ENCODE data around the gene PRCP.

The PRCP gene

GRCh38 chr11:82908311-82908710 is 8.1 kb upstream of the PRCP start:
- Histone ChIP-seq H2AFZ (ENCODE audit: insufficient read depth, low read length, poor library complexity) (no peak overlapping the region), H4K12ac (ENCODE audit: low read depth, low read length) (no peak overlapping the region), H3K79me2 (ENCODE audit: control insufficient read depth, insufficient read depth, low read length, poor library complexity) (no peaks in the 10 kb centered on the region), H3K27ac (ENCODE audit: low read depth, low read length) (no peak overlapping the region), H3K9me3 (ENCODE audit: insufficient read depth, low read depth, low read length) (no peaks in the 10 kb centered on the region), H3K9ac (ENCODE audit: low read length) (no peak overlapping the region), H3K4me1 (ENCODE audit: control insufficient read depth in 1 of 2, insufficient read depth in 2 of 2, low read length in 2 of 2) (no peaks in the 10 kb centered on the region), H3K18ac (ENCODE audit: low read length) (no peak overlapping the region), H3K4me3 (ENCODE audit: low read depth, low read length) (no peak overlapping the region), H2AK5ac (ENCODE audit: low read length) (no peak overlapping the region), H3K23ac (ENCODE audit: low read length) (no peak overlapping the region), H4K91ac (ENCODE audit: low read depth, low read length) (no peak overlapping the region), H3K79me1 (ENCODE audit: low read length) (no peaks in the 10 kb centered on the region), H4K8ac (ENCODE audit: low read depth, low read length) (no peak overlapping the region), H3K27me3 (ENCODE audit: insufficient read depth, low read length) (no peaks in the 10 kb centered on the region), H3K4me2 (ENCODE audit: low read length) (no peak overlapping the region), H3K14ac (ENCODE audit: low read length) (no peak overlapping the region), H2BK120ac (ENCODE audit: insufficient read depth, low read length, poor library complexity) (no peak overlapping the region), H2BK5ac (ENCODE audit: low read depth, low read length, poor library complexity) (no peak overlapping the region), H3K36me3 (ENCODE audit: control insufficient read depth in 1 of 2, insufficient read depth in 2 of 2, low read length in 2 of 2) (peaks cover 0 to 2% of the 10 kb centered on the region in 2 experiments), H3K4ac (ENCODE audit: low read depth, low read length) (no peak overlapping the region), H2BK12ac (ENCODE audit: low read length) (no peak overlapping the region)
- no peak for DNase-seq

DNA sequence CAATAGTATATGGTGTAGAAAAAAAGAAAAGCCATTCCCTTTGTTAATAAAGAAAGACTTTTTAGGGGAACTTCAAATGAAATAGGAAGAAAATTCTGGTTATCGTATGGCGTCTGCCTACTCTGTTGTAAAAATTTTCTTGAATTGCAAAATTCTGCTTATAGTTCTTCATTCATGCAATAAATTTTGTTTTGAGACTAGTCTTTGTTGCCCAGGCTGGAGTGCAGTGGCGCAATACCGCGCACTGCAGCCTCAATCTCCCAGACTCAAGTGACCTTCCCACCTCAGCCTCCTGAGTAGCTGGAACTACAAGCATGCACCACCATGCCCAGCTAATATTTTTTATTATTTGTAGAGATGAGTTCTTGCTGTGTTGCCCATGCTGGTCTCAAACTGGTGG is 7.1 kb upstream of the PRCP start:
- no peak overlapping the region for H2BK5ac ChIP-seq (ENCODE audit: low read depth, low read length, poor library complexity)
- H2BK12ac ChIP-seq (ENCODE audit: low read length), result no peak overlapping the region
- H3K18ac ChIP-seq (ENCODE audit: low read length), result no peak overlapping the region
- H3K9ac ChIP-seq (ENCODE audit: low read length), result no peak overlapping the region
- no peak overlapping the region for H3K4me2 ChIP-seq (ENCODE audit: low read length)
- H4K8ac ChIP-seq (ENCODE audit: low read depth, low read length), result no peak overlapping the region
- no peak overlapping the region for H2AFZ ChIP-seq (ENCODE audit: insufficient read depth, low read length, poor library complexity)
- H3K23ac ChIP-seq (ENCODE audit: low read length), result no peak overlapping the region
- no peaks in the 10 kb centered on the region for H3K27me3 ChIP-seq (ENCODE audit: insufficient read depth, low read length)
- no peaks in the 10 kb centered on the region for H3K79me1 ChIP-seq (ENCODE audit: low read length)
- no CpG with 5 or more reads among the region's 5 CpGs for WGBS (ENCODE audit: extremely low coverage, insufficient coverage, insufficient read length)
- no peak overlapping the region for H3K4ac ChIP-seq (ENCODE audit: low read depth, low read length)
- no peak overlapping the region for H3K14ac ChIP-seq (ENCODE audit: low read length)
- no peak overlapping the region for H4K91ac ChIP-seq (ENCODE audit: low read depth, low read length)
- no peaks in the 10 kb centered on the region for H3K79me2 ChIP-seq (ENCODE audit: control insufficient read depth, insufficient read depth, low read length, poor library complexity)
- no peak for DNase-seq
- H2AK5ac ChIP-seq (ENCODE audit: low read length), result no peak overlapping the region
- no peak overlapping the region for H3K4me3 ChIP-seq (ENCODE audit: low read depth, low read length)
- no peak overlapping the region for H2BK120ac ChIP-seq (ENCODE audit: insufficient read depth, low read length, poor library complexity)
- no peak overlapping the region for H3K27ac ChIP-seq (ENCODE audit: low read depth, low read length)
- no peaks in the 10 kb centered on the region for H3K36me3 ChIP-seq (ENCODE audit: control insufficient read depth in 1 of 2, insufficient read depth in 2 of 2, low read length in 2 of 2)
- H4K12ac ChIP-seq (ENCODE audit: low read depth, low read length), result no peak overlapping the region
- no peaks in the 10 kb centered on the region for H3K9me3 ChIP-seq (ENCODE audit: insufficient read depth, low read depth, low read length)
- H3K4me1 ChIP-seq (ENCODE audit: control insufficient read depth in 1 of 2, insufficient read depth in 2 of 2, low read length in 2 of 2), result peaks cover 1 to 2% of the 10 kb centered on the region in 2 experiments

- H3K27me3 ChIP-seq (ENCODE audit: insufficient read depth, low read length), result no peaks in the 10 kb centered on the region
- H2BK12ac ChIP-seq (ENCODE audit: low read length), result no peak overlapping the region
- H3K9ac ChIP-seq (ENCODE audit: low read length), result no peak overlapping the region
- no peak overlapping the region for H2AK5ac ChIP-seq (ENCODE audit: low read length)
- no peaks in the 10 kb centered on the region for H3K9me3 ChIP-seq (ENCODE audit: insufficient read depth, low read depth, low read length)
- no peak overlapping the region for H4K91ac ChIP-seq (ENCODE audit: low read depth, low read length)
- H2BK5ac ChIP-seq (ENCODE audit: low read depth, low read length, poor library complexity), result no peak overlapping the region
- H3K27ac ChIP-seq (ENCODE audit: low read depth, low read length), result no peak overlapping the region
- no peak overlapping the region for H4K8ac ChIP-seq (ENCODE audit: low read depth, low read length)
- H3K18ac ChIP-seq (ENCODE audit: low read length), result no peak overlapping the region
- DNase-seq, result no peak
- H3K4me1 ChIP-seq (ENCODE audit: control insufficient read depth in 1 of 2, insufficient read depth in 2 of 2, low read length in 2 of 2), result peaks cover 3 to 6% of the 10 kb centered on the region in 2 experiments
- H3K36me3 ChIP-seq (ENCODE audit: control insufficient read depth in 1 of 2, insufficient read depth in 2 of 2, low read length in 2 of 2), result no peaks in the 10 kb centered on the region
- no peak overlapping the region for H3K23ac ChIP-seq (ENCODE audit: low read length)
- no peaks in the 10 kb centered on the region for H3K79me1 ChIP-seq (ENCODE audit: low read length)
- no CpG with 5 or more reads among the region's 2 CpGs for WGBS (ENCODE audit: extremely low coverage, insufficient coverage, insufficient read length)
- no peak overlapping the region for H3K4me3 ChIP-seq (ENCODE audit: low read depth, low read length)
- H2BK120ac ChIP-seq (ENCODE audit: insufficient read depth, low read length, poor library complexity), result no peak overlapping the region
- H3K14ac ChIP-seq (ENCODE audit: low read length), result no peak overlapping the region
- H4K12ac ChIP-seq (ENCODE audit: low read depth, low read length), result no peak overlapping the region
- H3K79me2 ChIP-seq (ENCODE audit: control insufficient read depth, insufficient read depth, low read length, poor library complexity), result no peaks in the 10 kb centered on the region
- no peak overlapping the region for H2AFZ ChIP-seq (ENCODE audit: insufficient read depth, low read length, poor library complexity)
- H3K4me2 ChIP-seq (ENCODE audit: low read length), result no peak overlapping the region
- no peak overlapping the region for H3K4ac ChIP-seq (ENCODE audit: low read depth, low read length)
These were observed 6.7 kb upstream of the PRCP start for GRCh38 chr11:82906931-82907330.

- WGBS (ENCODE audit: extremely low coverage, insufficient coverage, insufficient read length), result no CpG with 5 or more reads among the region's 1 CpG
- peaks cover 1% of the 10 kb centered on the region for H3K79me1 ChIP-seq (ENCODE audit: low read length)
These were observed 6.0 kb upstream of the PRCP start for GRCh38 chr11:82906236-82906635.

More at GRCh38 chr11:82906236-82906635, 6.0 kb upstream of the PRCP start:
- H3K4me1 ChIP-seq (ENCODE audit: control insufficient read depth in 1 of 2, insufficient read depth in 2 of 2, low read length in 2 of 2), result peaks cover 3 to 6% of the 10 kb centered on the region in 2 experiments
- H3K4ac ChIP-seq (ENCODE audit: low read depth, low read length), result no peak overlapping the region
- no peak overlapping the region for H2BK120ac ChIP-seq (ENCODE audit: insufficient read depth, low read length, poor library complexity)
- no peak overlapping the region for H3K14ac ChIP-seq (ENCODE audit: low read length)
- peak in 1 of 2 donors; percentile 70 for DNase-seq
- no peak overlapping the region for H2AFZ ChIP-seq (ENCODE audit: insufficient read depth, low read length, poor library complexity)
- H3K23ac ChIP-seq (ENCODE audit: low read length), result no peak overlapping the region
- no peaks in the 10 kb centered on the region for H3K9me3 ChIP-seq (ENCODE audit: insufficient read depth, low read depth, low read length)
- H3K27ac ChIP-seq (ENCODE audit: low read depth, low read length), result no peak overlapping the region
- H2BK12ac ChIP-seq (ENCODE audit: low read length), result no peak overlapping the region
- no peaks in the 10 kb centered on the region for H3K36me3 ChIP-seq (ENCODE audit: control insufficient read depth in 1 of 2, insufficient read depth in 2 of 2, low read length in 2 of 2)
- no peak overlapping the region for H3K4me3 ChIP-seq (ENCODE audit: low read depth, low read length)
- no peak overlapping the region for H3K18ac ChIP-seq (ENCODE audit: low read length)
- no peak overlapping the region for H3K4me2 ChIP-seq (ENCODE audit: low read length)
- H3K79me2 ChIP-seq (ENCODE audit: control insufficient read depth, insufficient read depth, low read length, poor library complexity), result no peaks in the 10 kb centered on the region
- H3K27me3 ChIP-seq (ENCODE audit: insufficient read depth, low read length), result no peaks in the 10 kb centered on the region
- H3K9ac ChIP-seq (ENCODE audit: low read length), result no peak overlapping the region
- H4K12ac ChIP-seq (ENCODE audit: low read depth, low read length), result no peak overlapping the region
- no peak overlapping the region for H2BK5ac ChIP-seq (ENCODE audit: low read depth, low read length, poor library complexity)
- no peak overlapping the region for H4K8ac ChIP-seq (ENCODE audit: low read depth, low read length)
- H4K91ac ChIP-seq (ENCODE audit: low read depth, low read length), result no peak overlapping the region
- no peak overlapping the region for H2AK5ac ChIP-seq (ENCODE audit: low read length)

Data from trophoblast cell (in vitro differentiated cells and primary cell).